Uterus (tissue), 2 donors: ENCODE data around the gene STXBP1.

Experiments used
- CTCF ChIP-seq, 4 experiments: fragments of 200-600 bp in 2 of 4; fragments of 450-650 bp in 2 of 4; sonication (generic) in 2 of 4; IDR thresholded peaks; one replicate each; pipeline ENCODE4 v1.5.1; 2016 to 2019; ENCODE audit warnings: antibody characterized with exemption in 4 of 4, mild to moderate bottlenecking in 2 of 4, moderate library complexity in 1 of 4
- POLR2A ChIP-seq, 2 donors: fragments of 450-650 bp; IDR thresholded peaks; one replicate each; pipeline ENCODE4 v1.6.1; 2016; ENCODE audit warnings: antibody characterized with exemption in 2 of 2, mild to moderate bottlenecking in 1 of 2, moderate library complexity in 1 of 2

GRCh38 chr9:127662617-127663016 is 50.5 kb downstream of the STXBP1 start:
- TF ChIP-seq CTCF (IDR thresholded peaks at IDR 0.05) (no peak), POLR2A (IDR thresholded peaks at IDR 0.05) (no peak)
